Transverse colon (tissue), 4 donors: ENCODE measurements around the gene CILP2. TPM values are rescaled to one million over a fixed set of nuclear protein-coding genes. Genes with fewer than 3 reads are reported as not detected.

Source experiments
- DNase-seq: peaks from one replicate; pipeline ENCODE4 v3.0.0-alpha.2; 2019
- H3K27ac ChIP-seq, 4 donors: fragments of 200-600 bp; sonication (generic); 2 replicates each; pipeline ENCODE4 v1.5.1; 2016 to 2018; ENCODE audit warnings: inconsistent platforms in 4 of 4
- H3K27me3 ChIP-seq: fragments of 200-600 bp; sonication (generic); 2 replicates; pipeline ENCODE4 v1.5.1; 2017; ENCODE audit warnings: inconsistent platforms
- H3K36me3 ChIP-seq, 4 donors: fragments of 200-600 bp; sonication (generic); 2 replicates each; pipeline ENCODE4 v1.5.1; 2017 to 2019; ENCODE audit warnings: inconsistent platforms in 4 of 4
- H3K4me1 ChIP-seq, 4 donors: fragments of 200-600 bp; sonication (generic); 2 replicates each; pipeline ENCODE4 v1.5.1; 2017 to 2020; ENCODE audit warnings: inconsistent platforms in 4 of 4
- H3K4me3 ChIP-seq, 4 donors: fragments of 200-600 bp; sonication (generic); 1 replicate in 1 of 4; 2 replicates in 3 of 4; pipeline versions ENCODE4 v1.5.1 to v1.6.1; 2017 to 2019; ENCODE audit warnings: inconsistent platforms in 4 of 4
- H3K9me3 ChIP-seq, 2 donors: fragments of 200-600 bp; sonication (generic); 2 replicates each; pipeline ENCODE4 v1.5.1; 2017 to 2019; ENCODE audit warnings: inconsistent platforms in 2 of 2
- CTCF ChIP-seq, 5 experiments: fragments of 200-600 bp in 3 of 5; fragments of 450-650 bp in 2 of 5; sonication (generic) in 3 of 5; IDR thresholded peaks; 1 replicate in 2 of 5; 2 replicates in 3 of 5; pipeline ENCODE4 v1.5.1; 2016 to 2017; ENCODE audit warnings: antibody characterized with exemption in 5 of 5, inconsistent platforms in 3 of 5, mild to moderate bottlenecking in 2 of 5, moderate library complexity in 1 of 5
- EP300 ChIP-seq: sonication (generic); formaldehyde crosslinking; IDR thresholded peaks from one replicate; pipeline ENCODE4 v1.6.1; 2017; ENCODE audit warnings: antibody characterized with exemption, low read depth
- POLR2A ChIP-seq: fragments of 450-650 bp; IDR thresholded peaks from one replicate; pipeline ENCODE4 v1.6.1; 2016; ENCODE audit warnings: antibody characterized with exemption, mild to moderate bottlenecking, moderate library complexity
- POLR2AphosphoS5 ChIP-seq, 3 donors: sonication (generic); formaldehyde crosslinking; IDR thresholded peaks; one replicate each; pipeline ENCODE4 v1.6.1; 2016; ENCODE audit warnings: antibody characterized with exemption in 3 of 3
- WGBS, 2 donors: methylation state at CpG; one replicate each; pipeline ENCODE4 v1.1.5; 2018; ENCODE audit warnings: low coverage in 1 of 2; 5-methylcytosine and 5-hydroxymethylcytosine counted together
- in situ Hi-C, 4 donors: fragments of 200-750 bp; cut with MboI; loops; one replicate each; pipeline versions ENCODE4 v1.15.0 to v1.15.1; 2017; ENCODE audit warnings: low sequenced_read_pairs in 3 of 4, low pct_ligation_motif_present in 1 of 4, low pct_unique_long_range_greater_than_20kb in 1 of 4
- intact Hi-C: fragments of 100-400 bp; cut with DNase I; formaldehyde crosslinking; loops from one replicate; pipeline ENCODE4 v1.15.1; 2023; ENCODE audit warnings: low total_unique reads
- total RNA-seq, 4 donors: library from RNA; depleted of rRNA; stranded (reverse); fragments of >200 nt; gene quantifications; one replicate each; pipeline ENCODE4 v1.1.0, GENCODE V29; 2016

CILP2 gene
- total RNA-seq, 4 donors from 2014 or later, result 0.48 TPM; not detected in 3

GRCh38 chr19:19528721-19529490 is 9.2 kb upstream of the CILP2 start, which contains the start of gene YJEFN3:
YJEFN3 (plus strand) TSS chr19:19528911; CDS start chr19:19528933, 22 bp downstream.
- Histone ChIP-seq H3K27ac (no peak within 1 kb of the TSS), H3K4me3 (no peak within 1 kb of the TSS), H3K4me1 (peaks cover 0 to 8% (median 7%) of the 10 kb centered on the region in 4 donors), H3K9me3 (no peaks in the 10 kb centered on the region), H3K36me3 (peaks cover 0 to 8% (median 0%) of the 10 kb centered on the region in 4 donors), H3K27me3 (no peaks in the 10 kb centered on the region)
- TF ChIP-seq EP300 (no peak), CTCF (IDR thresholded peaks at IDR 0.05) (no peak), POLR2A (no peak), POLR2AphosphoS5 (IDR thresholded peaks at IDR 0.05) (no peak)
- in situ Hi-C loops (loop anchor here (10.0 to 25.0 kb wide), 4 partner anchors 108 to 758 kb away; partner anchors contain the start of genes GMIP (in 1 of the 4) and LPAR2 (in 1 of the 4)), intact Hi-C loops (loop anchor here (5.0 kb wide), 1 partner anchor 1733 kb away; no protein-coding TSS in a partner anchor)
- DNase-seq, result no peak
- 80% methylated on average over 44 of the region's 50 CpGs; no CpG with 5 or more reads in 1 of the 2 donors for WGBS, 2 donors

GRCh38 chr19:19529783-19530422 is 8.2 kb upstream of the CILP2 start:
- no peaks in the 10 kb centered on the region for H3K9me3 ChIP-seq
- no peak overlapping the region for H3K4me3 ChIP-seq
- H3K4me1 ChIP-seq, result peaks cover 0 to 8% (median 7%) of the 10 kb centered on the region in 4 donors
- H3K27ac ChIP-seq, result no peak overlapping the region
- no peak for DNase-seq
- peaks cover 0 to 8% (median 0%) of the 10 kb centered on the region in 4 donors for H3K36me3 ChIP-seq
- WGBS, 2 donors, result 80% methylated on average over 11 of the region's 11 CpGs; no CpG with 5 or more reads in 1 of the 2 donors
- no peak for TF ChIP-seq POLR2AphosphoS5 (IDR thresholded peaks at IDR 0.05)
- no peak for TF ChIP-seq CTCF (IDR thresholded peaks at IDR 0.05)
- in situ Hi-C loops (loop anchor here (5.0 to 25.0 kb wide), 6 partner anchors 107 to 757 kb away; partner anchors contain the start of genes GMIP (in 4 of the 4) and LPAR2 (in 1 of the 4)), intact Hi-C loops (loop anchor here (5.0 to 10.0 kb wide), 2 partner anchors 425 to 1732 kb away; no protein-coding TSS in a partner anchor)
- H3K27me3 ChIP-seq, result no peaks in the 10 kb centered on the region

- in situ Hi-C loops, result loop anchor here (5.0 to 25.0 kb wide), 5 partner anchors 107 to 757 kb away; partner anchors contain the start of genes GMIP (in 4 of the 4) and LPAR2 (in 1 of the 4)
- DNase-seq, result no peak
- Histone ChIP-seq H3K27me3 (no peaks in the 10 kb centered on the region), H3K27ac (no peak overlapping the region), H3K9me3 (no peaks in the 10 kb centered on the region), H3K4me3 (no peak overlapping the region), H3K4me1 (peaks cover 0 to 8% (median 7%) of the 10 kb centered on the region in 4 donors), H3K36me3 (peaks cover 0 to 8% (median 0%) of the 10 kb centered on the region in 4 donors)
- intact Hi-C loops, result loop anchor here (10.0 kb wide), 1 partner anchor 424 kb away; no protein-coding TSS in a partner anchor
- WGBS, 2 donors, result 67 to 69% methylated on average over 5 to 9 of the region's 9 CpGs
- TF ChIP-seq POLR2A (no peak), CTCF (IDR thresholded peaks at IDR 0.05) (no peak), POLR2AphosphoS5 (IDR thresholded peaks at IDR 0.05) (no peak), EP300 (no peak)
Measured at GRCh38 chr19:19530423-19530804, 7.7 kb upstream of the CILP2 start.

DNA sequence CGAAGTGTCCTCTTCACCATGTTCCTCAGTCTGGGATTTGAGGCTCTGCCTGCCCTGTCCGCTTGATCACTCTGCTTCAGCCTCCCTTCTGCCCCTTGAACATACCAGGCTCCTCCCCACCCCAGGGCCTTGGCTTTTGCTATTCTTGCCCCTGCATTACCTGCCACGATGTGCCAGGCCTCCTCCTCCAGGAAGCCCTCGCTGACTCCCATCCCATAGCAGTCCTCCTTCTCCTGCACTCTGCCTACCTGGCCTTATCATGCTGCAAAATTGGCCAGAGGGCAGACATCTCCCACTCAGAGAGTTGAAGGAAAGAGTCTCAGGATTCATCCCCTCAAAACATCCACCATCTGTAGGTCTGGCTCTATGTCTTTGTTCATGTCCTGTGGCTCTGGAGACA is 7.2 kb upstream of the CILP2 start:
- peaks cover 0 to 8% (median 7%) of the 10 kb centered on the region in 4 donors for H3K4me1 ChIP-seq
- 88 to 100% methylated on average over 2 to 4 of the region's 4 CpGs for WGBS, 2 donors

More for the DNA sequence above, 7.2 kb upstream of the CILP2 start:
- TF ChIP-seq POLR2AphosphoS5 (IDR thresholded peaks at IDR 0.05) (no peak), POLR2A (no peak), EP300 (no peak), CTCF (IDR thresholded peaks at IDR 0.05) (no peak)
- H3K27me3 ChIP-seq, result no peaks in the 10 kb centered on the region
- no peaks in the 10 kb centered on the region for H3K9me3 ChIP-seq
- DNase-seq, result no peak
- intact Hi-C loops (loop anchor here (10.0 kb wide), 1 partner anchor 424 kb away; no protein-coding TSS in a partner anchor), in situ Hi-C loops (loop anchor here (5.0 to 25.0 kb wide), 5 partner anchors 106 to 756 kb away; partner anchors contain the start of genes GMIP (in 4 of the 4) and LPAR2 (in 1 of the 4))
- no peak overlapping the region for H3K27ac ChIP-seq
- peaks cover 0 to 8% (median 0%) of the 10 kb centered on the region in 4 donors for H3K36me3 ChIP-seq
- no peak overlapping the region for H3K4me3 ChIP-seq
